GM12874 (cell line): Measurements from ENCODE around the gene KAZN.

Source experiments
- CTCF ChIP-seq: IDR thresholded peaks from 2 replicates; pipeline ENCODE4 v1.5.1; 2011; ENCODE audit warnings: low read depth, mild to moderate bottlenecking, control low read depth, low read length, moderate library complexity; ENCODE audit not compliant: insufficient read depth

Gene KAZN

GRCh38 chr1:14915356-14916054 lies 317.0 kb downstream of the KAZN start:
- TF ChIP-seq CTCF = peak; percentile 92

GRCh38 chr1:14919289-14919688 lies 320.8 kb downstream of the KAZN start:
- TF ChIP-seq CTCF = no peak

GRCh38 chr1:14919751-14920150 lies 321.3 kb downstream of the KAZN start:
- no peak for TF ChIP-seq CTCF

- no peak for TF ChIP-seq CTCF
Observed at GRCh38 chr1:14921057-14921456, 322.6 kb downstream of the KAZN start.

- TF ChIP-seq CTCF = no peak
Observed at GRCh38 chr1:14922942-14923726, 324.6 kb downstream of the KAZN start.

- no peak for TF ChIP-seq CTCF
Observed at GRCh38 chr1:14923727-14924452, 325.4 kb downstream of the KAZN start.
